BE2C (cell line): Measurements from ENCODE around the gene ARV1.

Experiments
- DNase-seq: peaks from one replicate; pipeline ENCODE4 v3.0.0-alpha.2; 2020
- H3K27me3 ChIP-seq: fragments of 250-450 bp; sonication (Bioruptor Pico); 2 replicates; pipeline ENCODE4 v1.5.1; 2020; ENCODE audit warnings: mild to moderate bottlenecking
- H3K36me3 ChIP-seq: fragments of 250-450 bp; sonication (Bioruptor Pico); 2 replicates; pipeline ENCODE4 v1.5.1; 2020; ENCODE audit warnings: mild to moderate bottlenecking
- H3K4me1 ChIP-seq: fragments of 250-450 bp; sonication (Bioruptor Pico); 2 replicates; pipeline ENCODE4 v1.5.1; 2020
- H3K4me3 ChIP-seq: 2 replicates; pipeline ENCODE4 v1.5.1; 2011; ENCODE audit warnings: low read depth, low read length
- H3K9me3 ChIP-seq: fragments of 250-450 bp; sonication (Bioruptor Pico); 2 replicates; pipeline ENCODE4 v1.5.1; 2020
- CTCF ChIP-seq: IDR thresholded peaks from 2 replicates; pipeline ENCODE4 v1.5.1; 2012; ENCODE audit warnings: mild to moderate bottlenecking, low read depth, low read length

Gene ARV1

GRCh38 chr1:230939806-230940489 is 38.9 kb upstream of the ARV1 start:
- H3K4me3 ChIP-seq, result no peak overlapping the region
- H3K4me1 ChIP-seq, result no peaks in the 10 kb centered on the region
- no peaks in the 10 kb centered on the region for H3K27me3 ChIP-seq
- no peak for TF ChIP-seq CTCF
- no peak for DNase-seq
- H3K9me3 ChIP-seq, result no peaks in the 10 kb centered on the region
- H3K36me3 ChIP-seq, result no peaks in the 10 kb centered on the region

GRCh38 chr1:230940848-230941247 is 38.0 kb upstream of the ARV1 start:
- Histone ChIP-seq H3K27me3 (no peaks in the 10 kb centered on the region), H3K36me3 (no peaks in the 10 kb centered on the region), H3K4me3 (no peak overlapping the region), H3K9me3 (no peaks in the 10 kb centered on the region), H3K4me1 (no peaks in the 10 kb centered on the region)
- no peak for TF ChIP-seq CTCF
- no peak for DNase-seq

- TF ChIP-seq CTCF, result no peak
- Histone ChIP-seq H3K4me3 (no peak overlapping the region), H3K36me3 (no peaks in the 10 kb centered on the region), H3K9me3 (no peaks in the 10 kb centered on the region), H3K4me1 (no peaks in the 10 kb centered on the region), H3K27me3 (no peaks in the 10 kb centered on the region)
- DNase-seq, result no peak
Measured at GRCh38 chr1:230943048-230943593, 35.8 kb upstream of the ARV1 start.

GRCh38 chr1:230948301-230948700 is 30.6 kb upstream of the ARV1 start:
- DNase-seq, result no peak
- no peak for TF ChIP-seq CTCF
- no peaks in the 10 kb centered on the region for H3K27me3 ChIP-seq

GRCh38 chr1:230948903-230949302 is 30.0 kb upstream of the ARV1 start:
- Histone ChIP-seq H3K4me3 (no peak overlapping the region), H3K4me1 (no peaks in the 10 kb centered on the region), H3K36me3 (no peaks in the 10 kb centered on the region), H3K27me3 (no peaks in the 10 kb centered on the region), H3K9me3 (no peaks in the 10 kb centered on the region)
- DNase-seq, result no peak
- TF ChIP-seq CTCF, result no peak

More at GRCh38 chr1:230948301-230948700, 30.6 kb upstream of the ARV1 start:
- Histone ChIP-seq H3K36me3 (no peaks in the 10 kb centered on the region), H3K4me3 (no peak overlapping the region), H3K4me1 (no peaks in the 10 kb centered on the region), H3K9me3 (no peaks in the 10 kb centered on the region)

GRCh38 chr1:230950404-230950803 is 28.5 kb upstream of the ARV1 start:
- no peaks in the 10 kb centered on the region for H3K9me3 ChIP-seq
- DNase-seq, result no peak
- no peak for TF ChIP-seq CTCF
- H3K36me3 ChIP-seq, result 0 out of 2 replicates have a peak, but pooled peaks cover 2% of the 10 kb centered on the region
- H3K4me3 ChIP-seq, result no peak overlapping the region
- no peaks in the 10 kb centered on the region for H3K4me1 ChIP-seq
- H3K27me3 ChIP-seq, result no peaks in the 10 kb centered on the region
